HG03135 (cell line): ENCODE measurements around the gene LAMB3.

Experiments
- ATAC-seq: cut with Tn5 transposase; IDR thresholded peaks from one replicate; pipeline ENCODE4 v1.9.1; 2021; ENCODE audit warnings: mild to moderate bottlenecking, moderate library complexity; ENCODE audit not compliant: unreplicated experiment

LAMB3 gene

GRCh38 chr1:209634005-209634737, 18.1 kb downstream of the LAMB3 start:
- ATAC-seq = no peak

- no peak for ATAC-seq
These were observed 18.8 kb downstream of the LAMB3 start for GRCh38 chr1:209633335-209633997.

- ATAC-seq = no peak
These were observed 21.6 kb downstream of the LAMB3 start for GRCh38 chr1:209630383-209631225.

- no peak for ATAC-seq
These were observed 22.4 kb downstream of the LAMB3 start for GRCh38 chr1:209629621-209630382.

DNA sequence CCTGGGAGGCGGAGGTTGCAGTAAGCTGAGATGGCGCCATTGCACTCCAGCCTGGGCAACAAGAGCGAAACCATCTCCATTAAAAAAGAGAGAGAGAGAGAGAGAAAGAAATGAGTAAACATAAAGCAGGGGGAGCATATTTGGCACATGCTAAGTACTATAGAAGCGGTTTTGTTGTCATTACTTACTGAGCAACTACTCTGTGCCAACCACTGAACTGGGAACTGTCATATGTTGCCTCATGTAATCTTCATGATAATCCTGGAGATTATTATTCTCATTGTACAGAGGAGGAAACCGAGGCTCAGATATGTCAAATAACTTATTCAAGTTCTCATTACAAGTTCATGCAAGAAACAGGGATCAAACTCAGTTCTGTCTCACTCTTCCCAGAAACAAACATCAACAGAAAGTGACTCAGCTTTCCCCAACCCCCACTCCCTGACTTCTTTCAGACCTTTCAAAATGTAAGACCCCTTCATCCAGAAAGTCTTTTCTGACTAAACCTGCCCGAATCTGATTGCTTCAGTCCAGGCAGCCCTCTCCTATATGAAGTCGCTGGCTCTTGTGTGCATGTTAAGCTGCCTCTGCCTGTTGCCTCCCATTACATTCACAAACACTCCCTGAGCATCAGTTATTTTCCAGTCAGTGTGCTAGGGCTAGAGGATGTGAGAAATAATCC, 23.5 kb downstream of the LAMB3 start:
- ATAC-seq = no peak

DNA sequence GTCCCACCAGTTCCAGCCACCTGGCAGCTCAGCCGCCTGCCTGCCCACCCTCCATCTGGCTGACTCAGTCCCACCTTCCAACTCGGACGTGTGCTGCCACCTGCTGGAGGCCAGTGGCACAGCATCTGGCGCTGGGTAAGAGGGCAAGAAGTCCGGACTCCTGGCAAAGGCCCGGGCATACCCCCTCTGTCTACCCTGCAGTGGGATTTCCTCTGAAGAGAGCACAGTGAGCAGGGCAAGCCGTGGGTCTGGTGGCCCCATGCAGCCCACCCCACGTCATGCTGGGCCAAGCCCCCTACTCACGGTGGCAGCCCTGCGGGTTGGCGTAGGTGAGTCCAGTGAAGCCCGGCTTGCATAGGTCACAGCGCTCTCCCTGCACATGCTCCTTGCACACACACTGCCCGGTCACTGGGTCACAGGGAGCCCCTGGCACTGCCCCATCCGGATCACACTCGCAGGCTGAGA, 24.5 kb downstream of the LAMB3 start:
- peak; percentile 81 for ATAC-seq

DNA sequence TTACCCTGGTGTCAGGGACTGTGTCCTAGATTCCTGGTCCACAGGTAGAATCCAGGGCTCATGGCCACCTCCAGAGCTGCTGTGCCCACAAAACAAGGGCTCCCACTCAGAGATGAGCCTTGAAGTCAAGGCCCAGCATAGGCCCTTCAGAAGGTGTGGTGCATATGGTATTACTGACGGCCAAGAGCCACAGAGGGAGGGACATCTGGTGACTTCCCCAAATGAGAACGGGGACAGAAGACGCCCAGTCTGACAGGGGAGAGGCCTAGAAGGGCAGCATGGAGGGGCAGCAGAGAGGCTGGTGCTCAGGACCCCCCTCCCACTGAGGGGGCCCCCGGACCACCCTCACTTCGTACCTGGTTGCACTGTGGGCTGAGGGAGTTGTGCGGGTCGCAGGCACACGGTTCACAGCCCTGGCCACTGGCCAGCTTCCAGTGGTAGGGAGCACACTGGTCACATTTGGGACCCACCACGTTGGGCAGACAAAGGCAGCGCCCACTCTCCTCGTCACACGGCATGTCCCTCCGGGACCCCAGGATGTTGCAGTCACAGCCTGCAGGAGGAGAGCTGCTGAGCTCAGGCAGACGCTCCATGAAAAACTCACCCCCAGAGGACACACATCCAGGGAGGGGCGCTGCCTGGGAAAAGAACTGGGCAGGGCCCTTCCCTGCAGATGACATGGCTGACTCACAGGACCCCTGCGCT, 25.0 kb downstream of the LAMB3 start:
- ATAC-seq = peak; percentile 24

- ATAC-seq = no peak
These were observed 25.7 kb downstream of the LAMB3 start for GRCh38 chr1:209626346-209627026.

DNA sequence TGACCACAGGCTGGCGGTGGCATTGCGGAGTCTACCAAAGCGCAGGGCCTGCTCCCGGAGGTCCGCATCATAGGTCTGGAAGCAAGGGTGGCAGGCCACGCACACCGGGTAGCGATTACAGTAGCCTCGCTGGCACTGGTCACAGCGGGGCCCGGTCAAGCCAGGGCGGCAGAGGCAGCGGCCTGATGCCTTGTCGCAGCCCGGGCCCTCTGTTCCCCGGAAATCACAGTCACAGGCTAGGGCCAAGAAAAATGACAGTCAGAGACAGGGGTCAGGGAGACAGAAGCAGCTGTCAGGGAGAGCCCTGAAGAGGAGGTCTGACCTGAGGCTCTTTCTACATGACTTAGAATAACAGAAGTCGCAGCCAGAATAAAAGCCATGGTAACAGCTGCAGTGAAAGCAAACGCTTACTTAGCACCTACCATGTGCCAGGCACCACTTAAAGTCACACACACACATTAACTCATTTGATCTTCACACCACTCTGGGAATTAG, 26.4 kb downstream of the LAMB3 start:
- ATAC-seq = no peak

DNA sequence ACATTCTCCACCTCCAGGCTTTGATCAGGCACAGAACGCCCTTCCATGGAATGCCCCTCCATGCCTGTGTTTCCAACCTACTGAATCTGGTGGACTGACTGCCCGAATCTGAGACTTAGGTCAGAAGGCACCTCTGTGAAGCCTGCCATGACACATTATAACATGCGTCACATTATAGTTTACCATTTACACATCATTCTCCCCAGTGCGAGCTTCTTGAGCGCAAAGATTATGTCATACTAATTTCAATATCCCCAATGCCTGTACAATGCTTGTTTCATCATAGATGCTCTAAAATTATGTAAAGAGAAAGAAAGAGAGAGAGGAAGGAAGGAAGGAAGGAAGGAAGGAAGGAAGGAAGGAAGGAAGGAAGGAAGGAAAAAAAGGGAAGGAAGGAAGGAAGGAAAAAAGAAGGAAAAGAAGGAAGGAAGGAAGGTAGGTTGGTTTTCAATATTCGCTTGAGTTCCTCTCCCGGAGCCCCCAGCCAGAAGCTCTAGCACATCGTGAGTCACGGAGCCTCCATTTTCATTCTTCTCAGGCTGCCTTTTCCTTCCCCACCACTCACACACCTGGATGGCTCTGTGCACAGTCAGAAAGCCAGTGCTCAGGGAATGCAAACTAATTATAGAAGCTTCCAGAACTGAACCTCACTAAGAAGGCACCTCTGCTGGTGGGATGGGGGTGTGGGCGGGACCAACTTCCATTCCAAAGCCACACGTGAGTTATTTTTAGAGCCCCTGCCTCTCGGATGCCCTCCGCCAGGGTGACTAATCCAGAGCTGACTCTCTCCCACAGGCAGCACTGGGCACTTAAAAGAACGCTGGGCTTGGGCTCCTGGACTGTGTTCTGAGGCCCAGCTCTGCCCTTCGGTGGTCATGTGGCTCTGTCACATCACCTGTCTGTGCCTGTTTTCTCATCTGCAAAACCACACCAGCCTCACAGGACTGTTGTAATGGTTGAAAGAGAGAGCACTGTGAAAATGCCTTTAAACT, 27.4 kb downstream of the LAMB3 start:
- no peak for ATAC-seq

DNA sequence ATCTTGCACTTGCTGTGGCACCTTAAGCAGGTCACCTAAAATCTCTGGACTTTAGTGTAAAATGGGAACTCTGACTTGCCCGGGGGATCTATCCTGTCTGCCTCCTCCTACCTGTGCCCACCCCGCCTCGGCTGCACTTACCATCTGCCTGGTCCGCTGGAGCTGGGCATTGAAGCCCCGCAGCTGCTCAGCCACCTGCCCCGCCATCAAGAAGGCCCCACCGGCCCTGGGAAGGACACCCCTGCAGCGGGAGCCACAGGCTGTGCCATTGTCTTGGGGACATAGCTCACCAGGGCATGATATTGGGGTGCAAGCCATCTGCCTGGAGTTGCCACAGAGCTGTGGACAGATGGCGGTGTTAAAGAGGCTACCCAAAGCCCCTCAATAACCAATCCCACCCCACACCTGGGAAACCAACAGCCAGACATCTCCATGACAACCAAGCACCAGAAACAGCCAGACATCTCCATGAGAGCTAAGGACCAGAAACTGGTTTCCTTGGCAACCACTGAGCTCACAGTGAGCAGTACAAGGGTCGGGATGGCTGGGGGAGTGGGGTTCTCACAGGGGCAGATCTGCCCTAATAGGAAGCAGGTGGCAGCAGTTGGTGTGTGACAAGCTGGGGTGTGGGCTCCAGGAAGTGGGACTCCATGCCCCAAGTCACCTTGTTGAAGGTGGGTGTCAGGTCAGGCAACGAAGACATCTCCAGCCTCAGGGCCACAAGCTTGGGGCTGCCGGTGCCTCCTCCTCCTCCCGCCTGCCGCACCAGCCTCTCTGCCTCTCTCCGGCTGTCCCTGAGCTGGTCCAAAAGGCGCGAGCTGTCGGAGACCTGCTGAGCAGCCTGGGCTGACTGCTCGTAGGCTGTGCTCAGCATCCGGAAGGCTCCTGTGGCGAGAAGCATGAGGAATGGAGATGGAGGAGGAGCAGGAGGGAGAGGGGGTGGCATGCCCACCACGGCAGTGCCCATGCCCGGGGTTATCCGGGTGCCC, 29.1 kb downstream of the LAMB3 start:
- ATAC-seq = no peak

GRCh38 chr1:209621741-209622655, 30.2 kb downstream of the LAMB3 start:
- no peak for ATAC-seq

- no peak for ATAC-seq
These were observed 30.9 kb downstream of the LAMB3 start for GRCh38 chr1:209621286-209621685.

- ATAC-seq = no peak
These were observed 31.7 kb downstream of the LAMB3 start for GRCh38 chr1:209620487-209620884.

DNA sequence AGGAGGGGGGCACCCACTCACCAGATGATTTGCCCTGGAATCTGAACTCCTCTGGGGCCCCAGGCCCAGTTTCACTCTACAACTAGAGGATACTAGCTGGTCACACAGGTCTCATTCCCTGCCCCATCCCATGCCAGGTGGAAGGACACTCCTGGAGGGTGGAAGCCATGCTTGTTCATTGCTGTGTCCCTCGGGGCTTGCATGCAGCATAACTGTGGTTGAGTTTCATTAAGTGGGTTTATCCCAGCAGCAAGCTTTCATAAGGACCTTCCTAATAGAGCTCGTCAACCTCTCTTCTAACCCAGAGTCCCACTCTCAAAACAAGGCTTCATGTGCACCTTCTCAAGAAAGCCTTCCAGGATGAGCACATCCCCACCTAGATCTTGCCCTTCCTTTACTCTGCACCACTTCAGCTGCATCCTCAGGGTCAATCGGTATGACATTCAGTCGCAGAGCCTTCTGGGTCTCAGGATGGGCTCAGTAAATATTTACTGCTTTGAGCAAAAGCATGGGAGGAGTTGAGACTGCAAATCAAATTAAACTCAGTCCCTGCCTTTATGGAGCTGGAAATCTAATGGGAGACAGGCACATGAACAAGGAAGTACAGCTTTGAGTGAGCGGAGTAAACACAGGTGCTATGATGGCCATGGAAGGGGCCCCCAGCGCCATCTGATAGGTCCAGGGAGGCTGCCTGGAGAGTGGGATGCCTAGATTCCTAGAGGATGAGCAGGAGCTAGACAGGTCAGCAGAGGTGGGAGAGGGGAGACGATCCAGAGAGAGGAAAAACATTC, 32.3 kb downstream of the LAMB3 start:
- ATAC-seq = no peak
